ENCODE results near the gene MYRIP.
"Not testable (repeated sequence)": the region's sequence is repeated elsewhere in the genome, so short reads cannot be mapped to it uniquely, and the experiment has no call there.

Gene MYRIP

GRCh38 chr3:40124918-40125317 is 315.5 kb downstream of the MYRIP start:
- DNase-seq (ENCODE audit: low read depth, low spot score), result no peak

DNA sequence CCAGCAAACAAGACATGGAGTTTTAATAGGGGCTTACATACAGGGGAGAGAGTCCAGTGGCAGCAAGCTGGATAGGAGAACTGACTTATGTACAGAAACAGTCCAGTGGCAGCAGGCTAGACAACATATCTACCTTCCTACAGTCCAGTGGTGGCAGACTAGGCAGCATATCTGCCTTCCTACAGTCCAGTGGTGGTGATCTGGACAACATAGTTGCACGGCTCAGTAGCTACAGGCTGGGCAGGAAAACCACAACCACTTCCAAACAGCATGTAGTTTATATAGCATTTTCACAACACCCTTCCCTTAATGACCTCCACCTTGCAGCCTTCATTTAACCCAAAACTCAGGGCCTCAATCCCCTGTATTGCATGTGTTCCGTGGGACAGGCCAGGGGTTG is 318.8 kb downstream of the MYRIP start:
- no peak for DNase-seq (ENCODE audit: low read depth, low spot score)

GRCh38 chr3:40129510-40129909 is 320.1 kb downstream of the MYRIP start:
- no peak for DNase-seq (ENCODE audit: low read depth, low spot score)

DNA sequence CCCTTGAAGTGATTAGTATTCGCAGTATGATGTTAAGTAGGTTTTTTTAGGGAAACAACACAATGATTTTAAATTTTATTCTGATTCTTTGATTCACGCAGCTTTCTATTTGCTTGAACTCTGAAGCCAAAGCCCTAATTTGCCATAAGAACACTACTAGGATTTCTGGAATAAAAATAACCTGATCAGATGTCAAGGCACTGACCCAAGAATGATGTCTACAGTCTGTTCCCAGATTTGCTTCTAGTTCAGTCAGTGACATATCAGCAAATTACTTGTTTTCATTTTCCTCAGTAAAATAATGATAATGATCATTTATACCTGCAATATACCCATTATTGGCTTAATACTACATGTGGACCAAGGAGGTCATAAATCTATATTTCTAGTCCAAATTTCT is 320.6 kb downstream of the MYRIP start:
- no peak for DNase-seq (ENCODE audit: low read depth, low spot score)

DNA sequence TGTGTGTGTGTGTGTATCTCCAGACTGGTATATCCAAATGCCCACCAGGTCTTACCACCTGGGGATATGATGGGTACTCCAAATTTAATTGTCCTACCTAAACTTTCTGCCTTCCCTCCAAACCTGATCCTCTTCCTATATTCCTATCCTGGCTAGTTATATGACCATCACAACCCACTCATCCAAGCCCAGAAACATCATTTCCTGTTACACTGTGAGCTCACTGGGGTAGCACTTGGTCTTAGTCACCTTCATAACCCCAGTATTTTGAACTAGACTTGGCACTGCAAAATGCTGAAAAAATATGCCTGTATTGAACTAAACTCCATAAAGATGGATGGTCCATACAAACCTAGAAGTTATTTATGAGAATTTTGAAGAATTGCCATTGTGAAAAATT is 321.3 kb downstream of the MYRIP start:
- DNase-seq (ENCODE audit: low read depth, low spot score), result no peak

GRCh38 chr3:40133886-40134575 is 324.6 kb downstream of the MYRIP start:
- DNase-seq (ENCODE audit: low read depth, low spot score), result not testable (repeated sequence)

DNA sequence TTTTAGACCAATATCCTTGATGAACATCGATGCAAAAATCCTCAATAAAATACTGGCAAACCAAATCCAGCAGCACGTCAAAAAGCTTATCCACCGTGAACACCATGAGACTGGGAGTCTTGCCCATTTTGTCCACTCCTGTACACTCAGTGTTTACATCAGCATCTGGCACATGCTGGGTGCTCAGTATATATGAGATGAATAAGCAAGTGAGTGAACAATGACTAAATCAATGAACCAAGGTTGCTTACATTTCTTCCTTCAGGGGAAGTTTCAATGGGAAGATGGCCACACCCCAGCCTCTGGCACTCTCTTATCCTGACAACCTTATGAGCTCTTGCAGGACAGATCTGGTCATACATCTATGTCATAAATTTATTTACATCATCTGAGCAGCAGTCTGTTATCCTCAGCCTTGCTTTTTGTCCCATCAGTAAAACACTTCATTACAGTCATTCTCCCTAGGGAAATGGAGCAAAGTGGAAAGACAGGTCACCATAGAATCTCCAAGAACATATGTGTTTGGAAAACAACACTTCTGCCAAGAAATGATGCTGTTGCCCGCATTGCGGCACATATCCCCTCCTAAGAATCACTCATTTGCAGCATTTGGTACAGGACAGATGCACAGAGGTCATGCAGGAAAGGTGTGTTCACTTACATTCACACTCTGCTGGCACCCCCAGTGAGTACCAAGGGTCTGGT is 328.3 kb downstream of the MYRIP start:
- no peak for DNase-seq (ENCODE audit: low read depth, low spot score)

DNA sequence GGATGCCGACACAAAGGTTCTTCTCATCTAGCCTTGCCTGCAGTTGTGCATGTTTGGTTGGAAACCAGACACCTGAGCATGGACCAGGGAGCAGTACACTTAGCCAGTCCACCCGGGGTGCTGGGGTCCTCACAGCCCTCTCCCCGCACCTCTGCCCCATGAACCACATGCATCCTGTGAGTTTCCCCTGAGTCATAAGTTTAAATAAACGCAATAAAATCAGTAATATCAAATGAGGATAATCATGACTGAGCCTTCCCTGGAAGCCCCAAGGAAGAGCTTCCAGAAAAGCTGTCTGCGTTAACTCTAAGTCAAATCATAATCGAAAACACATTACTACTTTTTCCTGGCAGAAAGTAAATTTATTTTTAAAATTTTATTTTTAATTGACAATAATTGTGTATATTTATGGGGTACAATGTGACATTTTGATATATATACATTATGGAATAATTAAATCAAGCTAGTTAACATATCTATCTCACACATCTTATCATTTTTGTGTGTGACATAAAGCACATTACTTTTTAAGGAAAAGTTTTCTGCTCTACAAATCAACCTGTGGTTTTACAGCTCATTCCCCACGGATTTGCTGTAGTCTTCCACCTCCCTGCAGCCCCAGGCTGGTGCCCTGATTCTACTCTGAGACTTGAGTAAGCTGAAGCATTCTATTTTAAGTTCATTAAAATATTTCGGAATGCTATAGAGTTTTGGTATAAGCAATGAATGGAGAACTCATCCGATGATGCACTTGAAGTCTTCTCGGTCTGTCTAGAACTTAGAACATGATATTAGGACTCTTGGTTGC is 334.1 kb downstream of the MYRIP start:
- no peak for DNase-seq (ENCODE audit: low read depth, low spot score)

GRCh38 chr3:40148827-40149226 is 339.4 kb downstream of the MYRIP start:
- DNase-seq (ENCODE audit: low read depth, low spot score), result no peak

DNA sequence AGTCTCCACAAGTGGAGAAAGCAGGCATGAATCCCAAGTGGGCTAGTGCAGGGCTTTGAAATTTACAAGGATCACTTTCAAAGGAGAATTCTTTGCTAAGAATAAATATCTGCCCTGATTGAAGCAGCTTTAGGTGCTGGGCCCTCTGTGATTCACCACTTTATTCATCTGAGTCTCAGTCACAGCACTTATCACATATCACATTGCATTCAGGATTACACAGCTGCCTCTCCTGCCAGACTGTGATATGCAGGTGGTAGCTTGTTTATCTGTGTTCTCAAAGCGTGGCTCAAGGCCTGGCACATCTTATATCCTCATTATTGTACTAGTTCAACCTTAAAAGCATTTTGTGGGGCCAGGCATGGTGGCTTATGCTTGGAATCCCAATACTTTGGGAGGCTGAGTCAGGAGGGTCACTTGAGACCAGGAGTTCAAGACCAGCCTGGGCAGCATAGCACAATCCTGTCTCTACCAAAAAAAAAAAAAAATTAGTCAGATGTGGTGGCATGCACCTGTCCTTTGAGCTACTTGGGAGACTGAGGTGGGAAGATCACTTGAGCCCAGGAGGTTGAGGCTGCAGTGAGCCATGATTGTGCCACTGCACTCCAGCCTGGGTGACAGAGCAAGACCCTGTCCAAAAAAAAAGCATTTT is 343.2 kb downstream of the MYRIP start:
- no peak for DNase-seq (ENCODE audit: low read depth, low spot score)

DNA sequence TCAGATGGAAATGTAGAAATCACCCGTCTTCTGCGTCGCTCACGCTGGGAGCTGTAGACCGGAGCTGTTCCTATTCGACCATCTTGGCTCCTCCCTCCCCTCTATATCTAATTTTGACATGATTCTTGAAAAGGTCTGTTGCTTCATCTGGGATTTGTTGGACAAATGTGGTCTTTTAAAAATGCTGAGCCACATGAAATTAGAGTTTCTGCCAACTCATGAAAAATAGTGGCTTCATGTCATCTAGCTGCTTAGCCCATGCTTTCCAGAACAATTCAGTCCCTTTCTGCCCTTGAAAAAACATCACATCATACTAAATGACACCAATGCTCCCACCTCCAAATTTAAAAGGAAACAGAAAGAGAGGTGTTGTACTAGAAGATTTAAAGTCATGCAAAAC is 351.5 kb downstream of the MYRIP start:
- no peak for DNase-seq (ENCODE audit: low read depth, low spot score)

GRCh38 chr3:40162616-40163015 is 353.2 kb downstream of the MYRIP start:
- DNase-seq (ENCODE audit: low read depth, low spot score), result no peak

DNA sequence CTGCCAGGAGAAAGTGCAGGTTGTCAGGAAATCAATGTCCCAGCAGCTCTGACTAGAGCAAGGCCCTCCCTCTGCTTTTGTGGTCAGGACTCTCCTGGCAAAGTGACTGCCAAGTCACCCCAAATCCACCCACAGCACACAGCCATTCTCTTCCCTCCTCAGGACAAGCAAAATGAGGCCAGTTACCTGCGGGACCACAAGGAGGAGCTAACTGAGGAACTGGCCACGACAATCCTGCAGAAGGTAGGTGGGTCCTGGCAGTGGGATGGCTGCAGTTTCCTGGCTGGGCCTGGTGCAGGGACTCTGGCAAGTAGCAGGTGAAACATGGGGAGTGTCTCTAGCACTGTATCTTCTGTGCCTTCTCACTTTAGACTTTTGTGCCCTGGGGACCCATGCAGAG is 357.6 kb downstream of the MYRIP start:
- no peak for DNase-seq (ENCODE audit: low read depth, low spot score)

GRCh38 chr3:40167958-40168357 is 358.5 kb downstream of the MYRIP start:
- DNase-seq (ENCODE audit: low read depth, low spot score), result no peak

GRCh38 chr3:40169983-40170382 is 360.6 kb downstream of the MYRIP start:
- DNase-seq (ENCODE audit: low read depth, low spot score), result no peak

DNA sequence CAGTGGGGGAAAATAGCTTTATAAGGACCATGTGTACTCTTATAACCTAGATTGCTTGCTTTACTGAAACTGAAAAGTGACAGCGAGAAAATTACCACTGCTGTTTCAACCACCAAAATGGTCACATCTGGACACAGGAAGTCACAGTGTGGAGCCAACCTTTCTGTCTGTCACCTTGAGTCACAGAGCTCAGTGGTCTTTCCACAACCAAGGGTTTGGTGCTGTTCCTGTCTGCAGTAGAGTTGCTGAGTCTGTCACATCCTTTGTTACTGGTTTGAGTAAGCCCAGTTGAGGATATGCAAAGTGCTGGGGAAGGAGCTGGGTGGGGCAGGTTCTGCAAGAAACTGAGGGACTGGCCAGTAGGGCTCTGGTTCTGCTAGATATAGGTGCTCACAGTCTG is 361.0 kb downstream of the MYRIP start:
- no peak for DNase-seq (ENCODE audit: low read depth, low spot score)

GRCh38 chr3:40172560-40172959 is 363.2 kb downstream of the MYRIP start:
- no peak for DNase-seq (ENCODE audit: low read depth, low spot score)

DNA sequence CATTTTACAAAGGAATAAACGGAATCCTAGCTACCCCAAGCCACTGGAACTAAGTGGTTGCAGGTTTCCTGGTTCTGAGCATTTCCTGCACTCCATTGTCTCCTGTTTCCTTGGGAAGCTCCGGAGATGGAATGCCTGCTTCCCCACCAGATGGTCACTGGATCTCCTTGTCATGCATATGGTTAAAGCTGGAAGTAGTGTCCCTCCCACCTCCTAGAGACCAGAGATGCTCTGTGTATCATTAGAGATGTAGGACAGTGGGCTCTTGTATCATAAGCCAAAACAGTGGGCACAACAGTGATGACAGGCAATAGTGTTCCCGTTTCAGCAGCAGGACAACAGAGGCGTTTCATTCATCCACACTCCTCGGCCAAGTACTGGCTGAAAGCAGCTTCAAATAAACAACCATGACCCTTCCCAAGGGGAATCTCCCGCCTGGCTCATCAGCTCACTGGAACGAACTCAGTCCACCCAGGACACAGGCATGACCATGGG is 363.9 kb downstream of the MYRIP start:
- no peak for DNase-seq (ENCODE audit: low read depth, low spot score)

- DNase-seq (ENCODE audit: low read depth, low spot score), result no peak
Observed at GRCh38 chr3:40178012-40178594, 368.7 kb downstream of the MYRIP start.

GRCh38 chr3:40179016-40179415 is 369.6 kb downstream of the MYRIP start:
- peak; percentile 83 for DNase-seq (ENCODE audit: low read depth, low spot score)

DNA sequence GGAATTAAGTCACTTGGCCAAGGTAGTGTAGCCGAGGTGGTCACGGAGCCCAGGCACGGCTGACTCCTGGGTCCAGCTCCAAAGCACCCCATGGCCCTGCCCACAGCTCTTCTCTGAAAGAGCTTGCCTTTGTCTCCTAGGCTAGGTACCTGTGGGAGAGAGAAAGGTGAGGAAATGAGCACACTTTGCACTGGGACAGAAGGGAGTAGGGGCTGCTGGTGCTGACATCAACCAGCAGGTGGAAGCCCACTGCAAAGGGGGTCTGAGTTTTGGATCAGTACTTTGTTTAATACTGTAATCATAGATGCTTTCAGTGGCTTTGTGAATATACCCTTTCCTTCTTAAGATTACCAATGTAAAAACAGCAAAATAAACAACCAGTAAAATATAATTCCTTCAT is 371.8 kb downstream of the MYRIP start:
- no peak for DNase-seq (ENCODE audit: low read depth, low spot score)

Measured in astrocyte of the hippocampus (primary cell).